ENCODE data around the gene CCND3. TPM values are rescaled to one million over a fixed set of nuclear protein-coding genes. Genes with fewer than 3 reads are reported as not detected.

Gene CCND3
- total RNA-seq, 1 donor from 2014 or later, result 182 TPM

- ATAC-seq (no peak), DNase-seq (no peak)
- Histone ChIP-seq H3K4me3 (no peak overlapping the region), H3K36me3 (no peaks in the 10 kb centered on the region), H3K27ac (no peak overlapping the region), H3K4me1 (peaks cover 7% of the 10 kb centered on the region), H3K27me3 (ENCODE audit: low read depth) (no peaks in the 10 kb centered on the region), H3K9me3 (no peaks in the 10 kb centered on the region)
- intact Hi-C loops (cut with DNase I), result no loop called here
- TF ChIP-seq, protein P1, sequence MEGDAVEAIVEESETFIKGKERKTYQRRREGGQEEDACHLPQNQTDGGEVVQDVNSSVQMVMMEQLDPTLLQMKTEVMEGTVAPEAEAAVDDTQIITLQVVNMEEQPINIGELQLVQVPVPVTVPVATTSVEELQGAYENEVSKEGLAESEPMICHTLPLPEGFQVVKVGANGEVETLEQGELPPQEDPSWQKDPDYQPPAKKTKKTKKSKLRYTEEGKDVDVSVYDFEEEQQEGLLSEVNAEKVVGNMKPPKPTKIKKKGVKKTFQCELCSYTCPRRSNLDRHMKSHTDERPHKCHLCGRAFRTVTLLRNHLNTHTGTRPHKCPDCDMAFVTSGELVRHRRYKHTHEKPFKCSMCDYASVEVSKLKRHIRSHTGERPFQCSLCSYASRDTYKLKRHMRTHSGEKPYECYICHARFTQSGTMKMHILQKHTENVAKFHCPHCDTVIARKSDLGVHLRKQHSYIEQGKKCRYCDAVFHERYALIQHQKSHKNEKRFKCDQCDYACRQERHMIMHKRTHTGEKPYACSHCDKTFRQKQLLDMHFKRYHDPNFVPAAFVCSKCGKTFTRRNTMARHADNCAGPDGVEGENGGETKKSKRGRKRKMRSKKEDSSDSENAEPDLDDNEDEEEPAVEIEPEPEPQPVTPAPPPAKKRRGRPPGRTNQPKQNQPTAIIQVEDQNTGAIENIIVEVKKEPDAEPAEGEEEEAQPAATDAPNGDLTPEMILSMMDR (IDR thresholded peaks at IDR 0.05), result no peak
Measured at GRCh38 chr6:41958022-41958856, 16.6 kb upstream of the CCND3 start.

- intact Hi-C loops (cut with DNase I), result no loop called here
Measured at GRCh38 chr6:41957117-41957516, 15.5 kb upstream of the CCND3 start.

DNA sequence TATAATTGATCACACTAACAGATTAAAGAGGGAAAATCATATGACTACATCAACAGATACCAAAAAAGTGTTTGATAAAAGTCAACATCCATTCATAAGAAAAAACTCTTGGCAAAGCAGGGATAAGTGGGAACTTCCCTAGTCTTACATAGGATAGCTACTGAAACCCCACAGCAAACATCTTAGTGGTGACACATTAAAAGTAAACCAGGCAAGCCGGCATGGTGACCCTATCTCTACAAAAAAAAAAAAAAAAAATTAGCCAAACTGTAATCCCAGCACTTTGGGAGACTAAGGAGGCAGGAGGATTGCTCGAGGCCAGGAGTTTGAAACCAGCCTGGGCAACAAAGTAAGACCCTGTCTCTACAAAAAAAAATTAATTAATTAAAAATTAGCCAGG, 13.8 kb upstream of the CCND3 start:
- H3K27ac ChIP-seq, result no peak overlapping the region
- H3K36me3 ChIP-seq, result no peaks in the 10 kb centered on the region
- H3K4me1 ChIP-seq, result no peaks in the 10 kb centered on the region
- DNase-seq (no peak), ATAC-seq (no peak)
- H3K9me3 ChIP-seq, result no peaks in the 10 kb centered on the region
- no peaks in the 10 kb centered on the region for H3K27me3 ChIP-seq (ENCODE audit: low read depth)
- intact Hi-C loops (cut with DNase I), result no loop called here
- H3K4me3 ChIP-seq, result no peak overlapping the region
- TF ChIP-seq, protein P1 (IDR thresholded peaks at IDR 0.05), result no peak

More at GRCh38 chr6:41957117-41957516, 15.5 kb upstream of the CCND3 start:
- Histone ChIP-seq H3K4me3 (no peak overlapping the region), H3K27me3 (ENCODE audit: low read depth) (no peaks in the 10 kb centered on the region), H3K4me1 (peaks cover 7% of the 10 kb centered on the region), H3K9me3 (no peaks in the 10 kb centered on the region), H3K36me3 (no peaks in the 10 kb centered on the region), H3K27ac (no peak overlapping the region)
- ATAC-seq (no peak), DNase-seq (no peak)
- TF ChIP-seq, protein P1 (IDR thresholded peaks at IDR 0.05), result no peak

- DNase-seq (no peak), ATAC-seq (no peak)
- Histone ChIP-seq H3K4me1 (no peaks in the 10 kb centered on the region), H3K9me3 (no peaks in the 10 kb centered on the region), H3K27ac (no peak overlapping the region), H3K4me3 (no peak overlapping the region), H3K36me3 (no peaks in the 10 kb centered on the region), H3K27me3 (ENCODE audit: low read depth) (no peaks in the 10 kb centered on the region)
- TF ChIP-seq, protein P1 (IDR thresholded peaks at IDR 0.05), result no peak
- intact Hi-C loops (cut with DNase I), result no loop called here
Measured at GRCh38 chr6:41954668-41955067, 13.1 kb upstream of the CCND3 start.

- H3K4me3 ChIP-seq, result no peak overlapping the region
- H3K9me3 ChIP-seq, result no peaks in the 10 kb centered on the region
- ATAC-seq (peak in 1 of 2 donors; percentile 31), DNase-seq (no peak)
- peak overlapping the region; percentile 25 for H3K27ac ChIP-seq
- H3K4me1 ChIP-seq, result peaks cover 8% of the 10 kb centered on the region
- TF ChIP-seq, protein P1 (IDR thresholded peaks at IDR 0.05), result no peak
- no peaks in the 10 kb centered on the region for H3K36me3 ChIP-seq
- no peaks in the 10 kb centered on the region for H3K27me3 ChIP-seq (ENCODE audit: low read depth)
- intact Hi-C loops (cut with DNase I), result no loop called here
Measured at GRCh38 chr6:41947581-41948220, 6.1 kb upstream of the CCND3 start.

All from lower lobe of right lung (tissue), 2 donors.